Activated CD8-positive, alpha-beta memory T cell treated with anti-CD3 and anti-CD28 coated beads, Interleukin-2, amount 10 ng/mL, durations not matched to agents 7 days and 5 days (primary cell): ENCODE results near the gene CALML4. TPM values are rescaled to one million over a fixed set of nuclear protein-coding genes. Genes with fewer than 3 reads are reported as not detected.
"Not testable (repeated sequence)": the region's sequence is repeated elsewhere in the genome, so short reads cannot be mapped to it uniquely, and the experiment has no call there.

ENCODE experiments used
- ATAC-seq: fragments of 150-1000 bp; cut with Tn5 transposase; one replicate; pipeline ENCODE4 v1.10.0; 2021; ENCODE audit warnings: moderate library complexity
- CTCF ChIA-PET: fragments of 350-600 bp; sonication (Branson Sonifier 250); formaldehyde crosslinking; loops from one replicate; lab custom pipeline; 2021; ENCODE audit warnings: antibody characterized with exemption; lab: Charles Lee
- DNase-seq: peaks from one replicate; pipeline ENCODE4 v3.0.0-alpha.2; 2020
- H3K27ac Mint-ChIP-seq: one replicate; pipeline ENCODE4 v1.8.0; 2021; ENCODE audit warnings: mild to moderate bottlenecking, mixed read lengths
- H3K27me3 Mint-ChIP-seq: one replicate; pipeline ENCODE4 v1.8.0; 2021; ENCODE audit warnings: mixed read lengths
- H3K36me3 Mint-ChIP-seq: one replicate; pipeline ENCODE4 v1.8.0; 2021; ENCODE audit warnings: mild to moderate bottlenecking, mixed read lengths
- H3K4me1 Mint-ChIP-seq: one replicate; pipeline ENCODE4 v1.8.0; 2021; ENCODE audit warnings: mixed read lengths
- H3K4me3 Mint-ChIP-seq: one replicate; pipeline ENCODE4 v1.8.0; 2021; ENCODE audit warnings: mild to moderate bottlenecking, moderate library complexity, mixed read lengths
- H3K9me3 Mint-ChIP-seq: one replicate; pipeline ENCODE4 v1.8.0; 2022; ENCODE audit warnings: low read depth, mixed read lengths
- total RNA-seq, 2 experiments: library from RNA; stranded (reverse); gene quantifications; one replicate each; pipeline ENCODE4 v1.2.3, GENCODE V29; 2021

Gene CALML4
- total RNA-seq, 2 experiments from 2014 or later = 11.1 to 13.1 TPM

GRCh38 chr15:68220967-68221366, 15.8 kb upstream of the CALML4 start:
- CTCF ChIA-PET = interaction anchor here (1.6 kb wide), 1 partner anchor 10 kb away, joined by 8 read pairs; no protein-coding TSS in a partner anchor
- Mint-ChIP-seq H3K36me3 (peaks cover 25% of the 10 kb centered on the region), H3K27ac (no peak overlapping the region), H3K4me1 (peaks cover 19% of the 10 kb centered on the region), H3K4me3 (no peak overlapping the region), H3K9me3 (no peaks in the 10 kb centered on the region), H3K27me3 (no peaks in the 10 kb centered on the region)
- DNase-seq (peak; percentile 4), ATAC-seq (no peak)

- H3K36me3 Mint-ChIP-seq = peaks cover 25% of the 10 kb centered on the region
- peaks cover 17% of the 10 kb centered on the region for H3K4me1 Mint-ChIP-seq
- CTCF ChIA-PET = interaction anchor here (1.6 kb wide), 1 partner anchor 9 kb away, joined by 8 read pairs; no protein-coding TSS in a partner anchor
- no peaks in the 10 kb centered on the region for H3K27me3 Mint-ChIP-seq
- ATAC-seq = no peak
- H3K9me3 Mint-ChIP-seq = no peaks in the 10 kb centered on the region
- no peak for DNase-seq
- no peak overlapping the region for H3K27ac Mint-ChIP-seq
- H3K4me3 Mint-ChIP-seq = no peak overlapping the region
Observed at GRCh38 chr15:68220489-68220888, 15.4 kb upstream of the CALML4 start.

GRCh38 chr15:68218847-68219798, 14.0 kb upstream of the CALML4 start:
- ATAC-seq = no peak
- CTCF ChIA-PET = interaction anchor here (1.6 kb wide), 1 partner anchor 8 kb away, joined by 8 read pairs; no protein-coding TSS in a partner anchor
- H3K4me3 Mint-ChIP-seq = no peak overlapping the region
- no peaks in the 10 kb centered on the region for H3K27me3 Mint-ChIP-seq
- H3K9me3 Mint-ChIP-seq = no peaks in the 10 kb centered on the region
- no peak for DNase-seq
- no peak overlapping the region for H3K27ac Mint-ChIP-seq
- H3K36me3 Mint-ChIP-seq = peaks cover 18% of the 10 kb centered on the region
- peaks cover 3% of the 10 kb centered on the region for H3K4me1 Mint-ChIP-seq

DNA sequence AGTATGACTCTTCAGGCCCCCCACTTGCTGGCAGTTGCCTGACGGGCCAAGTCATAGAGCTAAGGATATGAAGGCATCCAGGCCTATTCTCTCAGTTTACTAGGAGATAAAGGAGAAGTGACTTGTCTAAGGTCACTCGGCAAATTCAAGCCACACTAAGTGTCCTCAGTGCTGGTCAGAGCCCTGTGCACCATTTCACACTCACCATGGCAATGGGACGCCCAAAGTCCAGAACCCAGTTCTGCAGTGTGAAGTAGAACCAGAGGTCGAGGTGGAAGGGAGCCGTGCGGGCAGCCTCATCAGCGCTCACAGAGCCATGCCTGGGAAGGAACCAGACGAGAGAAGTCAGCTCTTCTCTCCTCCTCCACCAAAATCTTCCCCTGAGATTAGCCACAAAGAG, 13.2 kb upstream of the CALML4 start:
- no peak for DNase-seq
- peaks cover 17% of the 10 kb centered on the region for H3K36me3 Mint-ChIP-seq
- no peaks in the 10 kb centered on the region for H3K27me3 Mint-ChIP-seq
- no peak overlapping the region for H3K27ac Mint-ChIP-seq
- no peaks in the 10 kb centered on the region for H3K9me3 Mint-ChIP-seq
- CTCF ChIA-PET = no interaction called here
- no peak for ATAC-seq
- H3K4me3 Mint-ChIP-seq = no peak overlapping the region
- peaks cover 2% of the 10 kb centered on the region for H3K4me1 Mint-ChIP-seq

- Mint-ChIP-seq H3K4me1 (no peaks in the 10 kb centered on the region), H3K36me3 (peaks cover 11% of the 10 kb centered on the region), H3K9me3 (no peaks in the 10 kb centered on the region), H3K4me3 (no peak overlapping the region), H3K27me3 (no peaks in the 10 kb centered on the region), H3K27ac (no peak overlapping the region)
- no peak for DNase-seq
- no peak for ATAC-seq
- CTCF ChIA-PET = interaction anchor here (2.1 kb wide), 1 partner anchor 7 kb away, joined by 7 read pairs; no protein-coding TSS in a partner anchor
Observed at GRCh38 chr15:68217341-68217740, 12.2 kb upstream of the CALML4 start.

DNA sequence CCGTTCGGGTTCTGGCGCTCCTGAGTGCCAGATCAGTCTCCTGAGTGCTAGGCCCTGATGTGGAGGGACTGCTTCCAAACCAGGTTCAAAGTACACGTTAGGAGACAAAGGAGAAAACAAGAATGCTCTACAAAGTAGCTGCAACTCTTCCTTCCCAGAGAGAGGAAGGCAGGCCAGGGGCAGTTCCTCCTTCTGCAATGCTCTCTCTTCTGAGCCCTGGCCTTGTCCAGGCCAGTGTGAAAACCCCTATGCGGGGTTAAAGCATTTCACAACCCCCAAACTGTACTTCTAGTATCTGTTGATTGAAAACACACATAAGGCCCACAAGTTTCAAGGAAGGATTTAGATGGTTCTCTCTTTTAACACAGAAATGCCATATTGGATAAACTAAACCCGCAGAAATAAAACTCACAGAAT, 9.7 kb upstream of the CALML4 start:
- Mint-ChIP-seq H3K4me3 (no peak overlapping the region), H3K4me1 (peaks cover 6% of the 10 kb centered on the region), H3K27ac (no peak overlapping the region), H3K9me3 (no peaks in the 10 kb centered on the region), H3K27me3 (no peaks in the 10 kb centered on the region), H3K36me3 (peaks cover 5% of the 10 kb centered on the region)
- ATAC-seq = no peak
- CTCF ChIA-PET = no interaction called here
- DNase-seq = no peak

DNA sequence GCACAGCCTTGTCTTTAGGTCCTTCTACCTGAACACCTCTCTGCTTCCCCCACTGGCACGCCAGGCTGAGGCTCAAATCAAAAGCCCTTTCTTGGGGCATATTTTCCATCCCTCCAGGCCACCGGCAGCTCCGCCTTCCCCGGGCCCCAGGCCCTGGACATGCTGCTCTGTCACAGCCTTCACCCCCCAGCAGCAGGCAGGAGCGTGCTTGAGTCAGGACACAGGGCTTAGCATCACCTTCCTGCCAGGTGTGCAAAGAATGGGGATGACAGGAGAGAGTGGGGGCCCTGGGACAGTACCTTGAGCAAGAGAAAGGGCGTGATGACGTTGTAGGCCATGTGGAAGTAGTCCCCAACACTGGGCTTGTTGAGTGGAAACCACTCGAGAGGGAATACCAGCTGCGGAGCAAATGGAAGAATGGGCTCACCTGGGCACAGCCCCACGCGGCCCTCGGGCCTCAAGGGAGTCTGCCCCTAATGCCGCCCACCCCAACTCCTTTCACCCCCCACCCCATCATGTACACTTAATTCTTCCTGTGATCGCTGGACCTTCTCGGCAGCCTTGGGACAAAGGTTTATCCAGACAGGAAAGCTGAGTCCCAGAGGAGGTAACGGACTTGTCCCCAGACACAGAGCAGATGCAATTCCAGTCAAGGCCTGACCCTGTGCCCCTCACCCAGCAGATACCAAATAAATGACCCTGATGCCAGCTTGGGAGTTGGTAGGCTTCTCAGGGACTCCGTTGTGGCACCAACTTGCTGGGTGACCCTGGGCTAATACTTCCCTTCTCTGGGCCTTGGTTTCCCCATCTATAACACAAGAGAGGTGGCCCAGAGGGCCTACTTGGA, 9.1 kb upstream of the CALML4 start:
- DNase-seq (no peak), ATAC-seq (no peak)
- Mint-ChIP-seq H3K27me3 (no peaks in the 10 kb centered on the region), H3K9me3 (no peaks in the 10 kb centered on the region), H3K36me3 (peaks cover 4% of the 10 kb centered on the region), H3K27ac (no peak overlapping the region), H3K4me1 (peaks cover 12% of the 10 kb centered on the region), H3K4me3 (no peak overlapping the region)
- CTCF ChIA-PET = no interaction called here

DNA sequence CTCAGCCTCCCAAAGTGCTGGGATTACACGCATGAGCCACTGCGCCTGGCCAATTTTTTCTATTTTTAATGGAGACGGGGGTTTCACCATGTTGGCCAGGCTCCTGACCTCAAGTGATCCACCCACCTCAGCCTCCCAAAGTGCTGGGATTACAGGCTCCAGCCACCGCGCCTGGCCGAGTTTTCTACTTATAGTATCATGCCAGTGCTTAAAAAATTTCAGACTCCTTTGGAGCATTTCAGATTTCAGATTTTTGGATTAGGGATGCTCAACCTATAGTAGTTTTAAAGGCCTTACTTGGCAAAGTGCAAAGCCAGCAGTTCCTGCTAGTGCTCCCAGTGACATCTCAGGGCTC, 8.3 kb upstream of the CALML4 start:
- peaks cover 20% of the 10 kb centered on the region for H3K4me1 Mint-ChIP-seq
- H3K9me3 Mint-ChIP-seq, ATAC-seq, H3K4me3 Mint-ChIP-seq, H3K27me3 Mint-ChIP-seq, H3K27ac Mint-ChIP-seq, DNase-seq, H3K36me3 Mint-ChIP-seq, CTCF ChIA-PET: not testable (repeated sequence)

GRCh38 chr15:68211656-68212320, 6.7 kb upstream of the CALML4 start:
- Mint-ChIP-seq H3K9me3 (no peaks in the 10 kb centered on the region), H3K4me1 (peaks cover 22% of the 10 kb centered on the region), H3K4me3 (no peak overlapping the region), H3K36me3 (peaks cover 1% of the 10 kb centered on the region), H3K27me3 (no peaks in the 10 kb centered on the region), H3K27ac (no peak overlapping the region)
- ATAC-seq = no peak
- no peak for DNase-seq
- CTCF ChIA-PET = interaction anchor here (1.0 to 2.7 kb wide), 4 partner anchors 8 to 350 kb away, joined by 3 to 18 read pairs (median 9); no protein-coding TSS in a partner anchor

DNA sequence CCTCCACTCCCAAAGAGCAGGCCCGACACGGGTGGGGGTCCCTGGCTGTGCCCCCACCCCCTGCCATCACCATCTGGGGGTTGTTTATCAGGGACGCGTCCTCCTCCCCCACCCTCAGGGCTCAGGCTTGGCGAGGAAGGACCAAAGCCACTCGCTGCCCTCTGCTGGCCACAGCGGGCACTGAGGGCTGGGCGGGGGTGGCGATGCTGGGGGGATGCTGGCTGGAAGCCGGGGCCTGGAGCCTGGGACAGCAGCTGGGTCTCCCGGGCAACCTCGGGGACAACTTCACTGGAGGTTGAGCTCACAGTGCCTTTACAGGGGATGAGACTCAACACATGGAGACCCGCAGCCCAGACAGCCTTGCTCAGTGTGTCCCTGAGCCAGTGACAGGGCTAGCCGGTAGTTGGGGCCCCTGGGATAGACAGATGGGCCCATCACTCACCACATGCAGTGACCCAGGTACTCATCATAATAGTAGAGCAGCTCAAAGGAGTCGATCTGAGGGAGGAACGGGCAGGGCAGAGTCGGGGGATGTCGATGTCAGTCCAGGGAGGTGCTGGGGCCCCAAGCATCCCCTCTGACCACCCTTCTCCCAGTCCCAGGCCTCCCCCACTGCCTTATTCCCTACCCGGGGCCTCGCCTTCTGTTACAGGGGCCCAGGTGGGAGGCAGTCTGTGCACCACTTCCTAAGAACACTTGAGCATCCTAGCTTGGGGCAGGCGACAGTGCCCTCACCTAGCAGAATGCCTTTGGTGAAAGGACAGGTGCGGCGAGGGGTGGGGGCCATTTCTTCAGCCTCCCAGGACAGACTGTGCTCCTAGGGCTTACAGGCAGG, 5.9 kb upstream of the CALML4 start:
- Mint-ChIP-seq H3K4me3 (no peak overlapping the region), H3K4me1 (peaks cover 23% of the 10 kb centered on the region), H3K9me3 (no peaks in the 10 kb centered on the region), H3K27me3 (no peaks in the 10 kb centered on the region), H3K27ac (no peak overlapping the region), H3K36me3 (peaks cover 1% of the 10 kb centered on the region)
- DNase-seq (peak; percentile 60), ATAC-seq (peak; percentile 50)
- CTCF ChIA-PET = interaction anchor here (0.9 to 2.7 kb wide), 7 partner anchors 9 to 367 kb away, joined by 3 to 18 read pairs (median 5); no protein-coding TSS in a partner anchor

GRCh38 chr15:68210409-68210756, 5.3 kb upstream of the CALML4 start:
- no peak overlapping the region for H3K27ac Mint-ChIP-seq
- H3K27me3 Mint-ChIP-seq = no peaks in the 10 kb centered on the region
- no peak for DNase-seq
- no peak for ATAC-seq
- peaks cover 23% of the 10 kb centered on the region for H3K4me1 Mint-ChIP-seq
- H3K9me3 Mint-ChIP-seq = no peaks in the 10 kb centered on the region
- peaks cover 1% of the 10 kb centered on the region for H3K36me3 Mint-ChIP-seq
- no peak overlapping the region for H3K4me3 Mint-ChIP-seq
- CTCF ChIA-PET = interaction anchor here (0.9 to 2.7 kb wide), 6 partner anchors 10 to 366 kb away, joined by 3 to 18 read pairs (median 6); no protein-coding TSS in a partner anchor

DNA sequence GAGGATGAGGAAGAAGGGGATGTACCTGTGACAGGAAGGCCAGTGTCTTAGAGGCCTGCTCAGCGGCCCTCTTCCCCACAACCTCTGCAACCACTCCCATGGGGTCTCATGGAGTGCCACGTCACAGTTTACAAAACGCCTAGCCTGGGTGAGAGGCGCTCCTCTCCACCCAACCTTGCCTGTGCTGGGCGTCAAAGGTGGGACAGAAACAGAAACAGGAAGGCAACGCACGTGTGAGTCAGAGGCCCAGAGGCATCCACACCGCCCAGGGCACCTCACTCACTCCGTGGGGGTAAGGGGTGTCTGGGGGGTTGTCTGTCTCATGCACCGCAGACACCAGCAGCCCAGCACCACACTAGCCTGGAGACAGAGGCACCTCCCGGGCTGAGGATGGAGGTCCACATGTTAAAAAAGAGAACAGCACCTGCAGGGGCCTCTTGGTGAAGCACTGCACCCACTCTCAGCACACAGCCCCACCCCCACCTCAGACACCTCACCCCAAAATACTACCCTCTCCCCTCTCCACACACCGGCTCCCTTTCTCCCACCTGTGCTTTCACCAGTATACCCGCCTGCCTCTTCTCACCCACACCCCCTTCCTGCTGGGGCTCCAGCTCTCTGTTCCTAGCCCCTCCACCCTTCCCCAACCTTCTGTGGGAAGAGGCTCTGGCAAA, 4.7 kb upstream of the CALML4 start:
- peak; percentile 59 for ATAC-seq
- peaks cover 1% of the 10 kb centered on the region for H3K36me3 Mint-ChIP-seq
- no peaks in the 10 kb centered on the region for H3K27me3 Mint-ChIP-seq
- no peak overlapping the region for H3K4me3 Mint-ChIP-seq
- peak; percentile 52 for DNase-seq
- no peaks in the 10 kb centered on the region for H3K9me3 Mint-ChIP-seq
- CTCF ChIA-PET = interaction anchor here (0.9 to 2.7 kb wide), 6 partner anchors 10 to 365 kb away, joined by 3 to 18 read pairs (median 6); no protein-coding TSS in a partner anchor
- H3K27ac Mint-ChIP-seq = peak overlapping the region; percentile 66
- H3K4me1 Mint-ChIP-seq = peaks cover 23% of the 10 kb centered on the region
